WTC11 (cell line): ENCODE data around the gene RGL3. TPM values are rescaled to one million over a fixed set of nuclear protein-coding genes. Genes with fewer than 3 reads are reported as not detected.

ENCODE experiments used
- CBFB ChIP-seq: sonication (generic); formaldehyde crosslinking; IDR thresholded peaks from 2 replicates; pipeline ENCODE4 v1.8.1; 2022; ENCODE audit warnings: mild to moderate bottlenecking, low read depth, missing genetic modification reagents
- FOXK1 ChIP-seq: sonication (generic); formaldehyde crosslinking; IDR thresholded peaks from 2 replicates; pipeline ENCODE4 v1.8.0; 2022; ENCODE audit warnings: mild to moderate bottlenecking, moderate library complexity, missing genetic modification reagents
- FOXP1 ChIP-seq: sonication (generic); formaldehyde crosslinking; IDR thresholded peaks from 2 replicates; pipeline ENCODE4 v1.8.0; 2022; ENCODE audit warnings: missing genetic modification reagents, mild to moderate bottlenecking, moderate library complexity, borderline replicate concordance
- GTF2I ChIP-seq: fragments of 250-450 bp; sonication (Bioruptor Pico); conservative IDR thresholded peaks from 2 replicates; pipeline ENCODE4 v1.4.0; 2021; ENCODE audit warnings: mild to moderate bottlenecking
- MXD4 ChIP-seq: fragments of 250-450 bp; sonication (Bioruptor Pico); IDR thresholded peaks from 2 replicates; pipeline ENCODE4 v1.8.0; 2021; ENCODE audit warnings: mild to moderate bottlenecking, moderate library complexity, borderline replicate concordance
- NFE2L1 ChIP-seq: sonication (generic); formaldehyde crosslinking; IDR thresholded peaks from 2 replicates; pipeline ENCODE4 v1.8.1; 2023; ENCODE audit warnings: missing genetic modification reagents
- NR2C2 ChIP-seq: sonication (generic); formaldehyde crosslinking; IDR thresholded peaks from 2 replicates; pipeline ENCODE4 v1.8.0; 2022; ENCODE audit warnings: mild to moderate bottlenecking, missing genetic modification reagents
- PRRX2 ChIP-seq: fragments of 250-450 bp; sonication (Bioruptor Pico); IDR thresholded peaks from 2 replicates; pipeline ENCODE4 v1.8.0; 2021; ENCODE audit warnings: mild to moderate bottlenecking
- SMAD3 ChIP-seq: sonication (generic); formaldehyde crosslinking; IDR thresholded peaks from 2 replicates; pipeline ENCODE4 v1.8.0; 2022; ENCODE audit warnings: missing genetic modification reagents, mild to moderate bottlenecking, borderline replicate concordance
- SP1 ChIP-seq: sonication (generic); formaldehyde crosslinking; conservative IDR thresholded peaks from 2 replicates; pipeline ENCODE4 v1.8.1; 2022; ENCODE audit warnings: missing genetic modification reagents
- ZNF121 ChIP-seq: sonication (generic); formaldehyde crosslinking; IDR thresholded peaks from 2 replicates; pipeline ENCODE4 v1.8.0; 2023; ENCODE audit warnings: missing genetic modification reagents
- ZNF423 ChIP-seq: fragments of 250-450 bp; sonication (Bioruptor Pico); IDR thresholded peaks from 2 replicates; pipeline ENCODE4 v2.1.2; 2022; ENCODE audit warnings: mild to moderate bottlenecking, moderate library complexity
- ZNF671 ChIP-seq: fragments of 250-450 bp; sonication (Bioruptor Pico); IDR thresholded peaks from 2 replicates; pipeline ENCODE4 v1.8.0; 2021; ENCODE audit warnings: mild to moderate bottlenecking
- total RNA-seq: library from RNA; stranded (reverse); gene quantifications from 3 replicates; pipeline ENCODE4 v1.2.3, GENCODE V29; 2021
- TF ChIP-seq, protein P1 (sequence below): sonication (generic); formaldehyde crosslinking; IDR thresholded peaks from 2 replicates; pipeline ENCODE4 v1.8.0; 2022; ENCODE audit warnings: mild to moderate bottlenecking, missing genetic modification reagents
- TF ChIP-seq, protein P2 (sequence below): sonication (generic); formaldehyde crosslinking; IDR thresholded peaks from 2 replicates; pipeline ENCODE4 v1.8.0; 2023; ENCODE audit warnings: missing genetic modification reagents
- TF ChIP-seq, protein P3 (sequence below): fragments of 250-450 bp; sonication (Bioruptor Pico); IDR thresholded peaks from 2 replicates; pipeline ENCODE4 v1.9.0; 2021; ENCODE audit warnings: moderate library complexity, mild to moderate bottlenecking, inconsistent platforms, borderline replicate concordance
- TF ChIP-seq, protein P4 (sequence below): sonication (generic); formaldehyde crosslinking; IDR thresholded peaks from 2 replicates; pipeline ENCODE4 v1.8.1; 2022; ENCODE audit warnings: low read depth, missing genetic modification reagents, borderline replicate concordance
- TF ChIP-seq, protein P5 (sequence below): sonication (generic); formaldehyde crosslinking; conservative IDR thresholded peaks from 2 replicates; pipeline ENCODE4 v1.8.1; 2023; ENCODE audit warnings: mild to moderate bottlenecking, low read depth, missing genetic modification reagents, moderate library complexity
- TF ChIP-seq, protein P6 (sequence below): sonication (generic); formaldehyde crosslinking; IDR thresholded peaks from 2 replicates; pipeline ENCODE4 v1.8.0; 2023; ENCODE audit warnings: mild to moderate bottlenecking, missing genetic modification reagents
- TF ChIP-seq, protein P7 (sequence below): sonication (generic); formaldehyde crosslinking; IDR thresholded peaks from 2 replicates; pipeline ENCODE4 v1.8.1; 2022; ENCODE audit warnings: missing genetic modification reagents, borderline replicate concordance

The RGL3 gene
- total RNA-seq, 1 experiment from 2014 or later, result 69.0 TPM

DNA sequence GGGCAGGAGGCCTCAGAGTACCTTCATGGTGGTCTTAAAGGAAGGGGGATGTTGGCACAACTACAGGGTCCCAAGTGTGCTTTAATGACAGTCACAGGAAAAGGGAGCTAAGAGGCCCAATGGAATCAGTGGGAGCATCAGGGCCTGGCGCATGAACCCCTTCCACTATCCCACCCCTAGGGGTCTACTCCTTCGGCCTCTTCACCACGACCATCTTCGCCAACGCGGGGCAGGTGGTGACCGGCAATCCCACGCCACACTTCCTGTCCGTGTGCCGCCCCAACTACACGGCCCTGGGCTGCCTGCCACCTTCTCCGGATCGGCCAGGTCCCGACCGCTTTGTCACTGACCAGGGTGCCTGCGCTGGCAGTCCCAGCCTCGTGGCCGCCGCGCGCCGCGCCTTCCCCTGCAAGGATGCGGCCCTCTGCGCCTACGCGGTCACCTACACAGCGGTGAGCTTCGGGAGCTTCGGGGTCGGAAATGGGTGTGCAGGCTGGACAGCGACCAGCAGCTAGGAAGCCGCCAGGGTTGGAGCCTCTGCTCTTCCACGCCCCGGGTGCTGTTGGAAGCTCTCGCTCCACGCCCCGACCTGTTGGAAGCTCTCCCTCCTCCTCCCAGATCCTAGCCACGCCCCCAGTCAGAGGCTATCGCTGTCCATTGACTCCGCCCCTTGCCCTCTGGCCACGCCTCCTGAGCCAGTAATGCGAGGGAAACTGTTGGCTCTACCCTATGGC lies 57.9 kb downstream of the RGL3 start (continued):
- TF ChIP-seq, protein P1, sequence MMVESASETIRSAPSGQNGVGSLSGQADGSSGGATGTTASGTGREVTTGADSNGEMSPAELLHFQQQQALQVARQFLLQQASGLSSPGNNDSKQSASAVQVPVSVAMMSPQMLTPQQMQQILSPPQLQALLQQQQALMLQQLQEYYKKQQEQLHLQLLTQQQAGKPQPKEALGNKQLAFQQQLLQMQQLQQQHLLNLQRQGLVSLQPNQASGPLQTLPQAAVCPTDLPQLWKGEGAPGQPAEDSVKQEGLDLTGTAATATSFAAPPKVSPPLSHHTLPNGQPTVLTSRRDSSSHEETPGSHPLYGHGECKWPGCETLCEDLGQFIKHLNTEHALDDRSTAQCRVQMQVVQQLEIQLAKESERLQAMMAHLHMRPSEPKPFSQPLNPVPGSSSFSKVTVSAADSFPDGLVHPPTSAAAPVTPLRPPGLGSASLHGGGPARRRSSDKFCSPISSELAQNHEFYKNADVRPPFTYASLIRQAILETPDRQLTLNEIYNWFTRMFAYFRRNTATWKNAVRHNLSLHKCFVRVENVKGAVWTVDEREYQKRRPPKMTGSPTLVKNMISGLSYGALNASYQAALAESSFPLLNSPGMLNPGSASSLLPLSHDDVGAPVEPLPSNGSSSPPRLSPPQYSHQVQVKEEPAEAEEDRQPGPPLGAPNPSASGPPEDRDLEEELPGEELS (CRISPR knock-in tag), result peak; percentile 70; the same call in 1 of the 2 replicates
- TF ChIP-seq ZNF121, result no peak
- TF ChIP-seq SMAD3 (CRISPR knock-in tag), result 0 out of 2 replicates have a peak, but pooled peaks have one; percentile 42
- TF ChIP-seq ZNF423, result no peak
- no peak for TF ChIP-seq GTF2I (CRISPR knock-in tag)
- 0 out of 2 replicates have a peak, but pooled peaks have one; percentile 27 for TF ChIP-seq FOXK1 (CRISPR knock-in tag)
- no peak for TF ChIP-seq CBFB (CRISPR knock-in tag)
- TF ChIP-seq NFE2L1 (CRISPR knock-in tag), result peak; percentile 63; the same call in 1 of the 2 replicates
- TF ChIP-seq NR2C2 (CRISPR knock-in tag), result no peak
- no peak for TF ChIP-seq MXD4 (CRISPR knock-in tag)
- TF ChIP-seq, protein P2, sequence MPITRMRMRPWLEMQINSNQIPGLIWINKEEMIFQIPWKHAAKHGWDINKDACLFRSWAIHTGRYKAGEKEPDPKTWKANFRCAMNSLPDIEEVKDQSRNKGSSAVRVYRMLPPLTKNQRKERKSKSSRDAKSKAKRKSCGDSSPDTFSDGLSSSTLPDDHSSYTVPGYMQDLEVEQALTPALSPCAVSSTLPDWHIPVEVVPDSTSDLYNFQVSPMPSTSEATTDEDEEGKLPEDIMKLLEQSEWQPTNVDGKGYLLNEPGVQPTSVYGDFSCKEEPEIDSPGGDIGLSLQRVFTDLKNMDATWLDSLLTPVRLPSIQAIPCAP (CRISPR knock-in tag), result 0 out of 2 replicates have a peak, but pooled peaks have one; percentile 36
- TF ChIP-seq SP1 (CRISPR knock-in tag), result peak; percentile 81
- TF ChIP-seq PRRX2 (CRISPR knock-in tag), result no peak
- TF ChIP-seq, protein P3, sequence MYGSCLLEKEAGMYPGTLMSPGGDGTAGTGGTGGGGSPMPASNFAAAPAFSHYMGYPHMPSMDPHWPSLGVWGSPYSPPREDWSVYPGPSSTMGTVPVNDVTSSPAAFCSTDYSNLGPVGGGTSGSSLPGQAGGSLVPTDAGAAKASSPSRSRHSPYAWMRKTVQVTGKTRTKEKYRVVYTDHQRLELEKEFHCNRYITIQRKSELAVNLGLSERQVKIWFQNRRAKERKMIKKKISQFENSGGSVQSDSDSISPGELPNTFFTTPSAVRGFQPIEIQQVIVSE (CRISPR knock-in tag), result no peak
- TF ChIP-seq, protein P4, sequence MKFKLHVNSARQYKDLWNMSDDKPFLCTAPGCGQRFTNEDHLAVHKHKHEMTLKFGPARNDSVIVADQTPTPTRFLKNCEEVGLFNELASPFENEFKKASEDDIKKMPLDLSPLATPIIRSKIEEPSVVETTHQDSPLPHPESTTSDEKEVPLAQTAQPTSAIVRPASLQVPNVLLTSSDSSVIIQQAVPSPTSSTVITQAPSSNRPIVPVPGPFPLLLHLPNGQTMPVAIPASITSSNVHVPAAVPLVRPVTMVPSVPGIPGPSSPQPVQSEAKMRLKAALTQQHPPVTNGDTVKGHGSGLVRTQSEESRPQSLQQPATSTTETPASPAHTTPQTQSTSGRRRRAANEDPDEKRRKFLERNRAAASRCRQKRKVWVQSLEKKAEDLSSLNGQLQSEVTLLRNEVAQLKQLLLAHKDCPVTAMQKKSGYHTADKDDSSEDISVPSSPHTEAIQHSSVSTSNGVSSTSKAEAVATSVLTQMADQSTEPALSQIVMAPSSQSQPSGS, result no peak
- TF ChIP-seq, protein P5, sequence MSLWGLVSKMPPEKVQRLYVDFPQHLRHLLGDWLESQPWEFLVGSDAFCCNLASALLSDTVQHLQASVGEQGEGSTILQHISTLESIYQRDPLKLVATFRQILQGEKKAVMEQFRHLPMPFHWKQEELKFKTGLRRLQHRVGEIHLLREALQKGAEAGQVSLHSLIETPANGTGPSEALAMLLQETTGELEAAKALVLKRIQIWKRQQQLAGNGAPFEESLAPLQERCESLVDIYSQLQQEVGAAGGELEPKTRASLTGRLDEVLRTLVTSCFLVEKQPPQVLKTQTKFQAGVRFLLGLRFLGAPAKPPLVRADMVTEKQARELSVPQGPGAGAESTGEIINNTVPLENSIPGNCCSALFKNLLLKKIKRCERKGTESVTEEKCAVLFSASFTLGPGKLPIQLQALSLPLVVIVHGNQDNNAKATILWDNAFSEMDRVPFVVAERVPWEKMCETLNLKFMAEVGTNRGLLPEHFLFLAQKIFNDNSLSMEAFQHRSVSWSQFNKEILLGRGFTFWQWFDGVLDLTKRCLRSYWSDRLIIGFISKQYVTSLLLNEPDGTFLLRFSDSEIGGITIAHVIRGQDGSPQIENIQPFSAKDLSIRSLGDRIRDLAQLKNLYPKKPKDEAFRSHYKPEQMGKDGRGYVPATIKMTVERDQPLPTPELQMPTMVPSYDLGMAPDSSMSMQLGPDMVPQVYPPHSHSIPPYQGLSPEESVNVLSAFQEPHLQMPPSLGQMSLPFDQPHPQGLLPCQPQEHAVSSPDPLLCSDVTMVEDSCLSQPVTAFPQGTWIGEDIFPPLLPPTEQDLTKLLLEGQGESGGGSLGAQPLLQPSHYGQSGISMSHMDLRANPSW (CRISPR knock-in tag), result no peak
- TF ChIP-seq, protein P6, sequence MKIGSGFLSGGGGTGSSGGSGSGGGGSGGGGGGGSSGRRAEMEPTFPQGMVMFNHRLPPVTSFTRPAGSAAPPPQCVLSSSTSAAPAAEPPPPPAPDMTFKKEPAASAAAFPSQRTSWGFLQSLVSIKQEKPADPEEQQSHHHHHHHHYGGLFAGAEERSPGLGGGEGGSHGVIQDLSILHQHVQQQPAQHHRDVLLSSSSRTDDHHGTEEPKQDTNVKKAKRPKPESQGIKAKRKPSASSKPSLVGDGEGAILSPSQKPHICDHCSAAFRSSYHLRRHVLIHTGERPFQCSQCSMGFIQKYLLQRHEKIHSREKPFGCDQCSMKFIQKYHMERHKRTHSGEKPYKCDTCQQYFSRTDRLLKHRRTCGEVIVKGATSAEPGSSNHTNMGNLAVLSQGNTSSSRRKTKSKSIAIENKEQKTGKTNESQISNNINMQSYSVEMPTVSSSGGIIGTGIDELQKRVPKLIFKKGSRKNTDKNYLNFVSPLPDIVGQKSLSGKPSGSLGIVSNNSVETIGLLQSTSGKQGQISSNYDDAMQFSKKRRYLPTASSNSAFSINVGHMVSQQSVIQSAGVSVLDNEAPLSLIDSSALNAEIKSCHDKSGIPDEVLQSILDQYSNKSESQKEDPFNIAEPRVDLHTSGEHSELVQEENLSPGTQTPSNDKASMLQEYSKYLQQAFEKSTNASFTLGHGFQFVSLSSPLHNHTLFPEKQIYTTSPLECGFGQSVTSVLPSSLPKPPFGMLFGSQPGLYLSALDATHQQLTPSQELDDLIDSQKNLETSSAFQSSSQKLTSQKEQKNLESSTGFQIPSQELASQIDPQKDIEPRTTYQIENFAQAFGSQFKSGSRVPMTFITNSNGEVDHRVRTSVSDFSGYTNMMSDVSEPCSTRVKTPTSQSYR (CRISPR knock-in tag), result 0 out of 2 replicates have a peak, but pooled peaks have one; percentile 74
- no peak for TF ChIP-seq ZNF671 (CRISPR knock-in tag)
- TF ChIP-seq, protein P7, sequence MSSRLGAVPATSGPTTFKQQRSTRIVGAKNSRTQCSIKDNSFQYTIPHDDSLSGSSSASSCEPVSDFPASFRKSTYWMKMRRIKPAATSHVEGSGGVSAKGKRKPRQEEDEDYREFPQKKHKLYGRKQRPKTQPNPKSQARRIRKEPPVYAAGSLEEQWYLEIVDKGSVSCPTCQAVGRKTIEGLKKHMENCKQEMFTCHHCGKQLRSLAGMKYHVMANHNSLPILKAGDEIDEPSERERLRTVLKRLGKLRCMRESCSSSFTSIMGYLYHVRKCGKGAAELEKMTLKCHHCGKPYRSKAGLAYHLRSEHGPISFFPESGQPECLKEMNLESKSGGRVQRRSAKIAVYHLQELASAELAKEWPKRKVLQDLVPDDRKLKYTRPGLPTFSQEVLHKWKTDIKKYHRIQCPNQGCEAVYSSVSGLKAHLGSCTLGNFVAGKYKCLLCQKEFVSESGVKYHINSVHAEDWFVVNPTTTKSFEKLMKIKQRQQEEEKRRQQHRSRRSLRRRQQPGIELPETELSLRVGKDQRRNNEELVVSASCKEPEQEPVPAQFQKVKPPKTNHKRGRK (CRISPR knock-in tag), result no peak
- peak; percentile 60; the same call in 1 of the 2 replicates for TF ChIP-seq FOXP1
